ENCODE results near the gene ORMDL1. TPM values are rescaled to one million over a fixed set of nuclear protein-coding genes. Genes with fewer than 3 reads are reported as not detected.

Gene ORMDL1
- total RNA-seq: 49.0 and 68.4 TPM in 2 replicates

GRCh38 chr2:189783927-189784867 is at the start of gene ORMDL1, which contains the start of gene PMS1:
Gene ORMDL1 (minus strand): TSS chr2:189784339. CDS start chr2:189782595, 1,744 bp downstream.
Gene PMS1 (plus strand): TSS chr2:189784450. CDS start chr2:189791810, 7,360 bp downstream.

GRCh38 chr2:189762551-189763298 is 21.4 kb downstream of the ORMDL1 start, which contains the start of gene OSGEPL1:
Gene OSGEPL1 (minus strand): TSS chr2:189762792. CDS start chr2:189761640, 1,152 bp downstream.

Other genes starting within 250 kb of the ORMDL1 start
- gene SLC40A1, start 203.6 kb downstream of the ORMDL1 start, total RNA-seq: 19.7 and 21.3 TPM in 2 replicates
- gene ASNSD1, start 122.9 kb downstream of the ORMDL1 start, total RNA-seq: 33.3 and 44.9 TPM in 2 replicates
- gene ANKAR, start 109.7 kb downstream of the ORMDL1 start, total RNA-seq: 1.4 and 5.7 TPM in 2 replicates
- gene OSGEPL1, start 21.5 kb downstream of the ORMDL1 start, total RNA-seq: 3.2 and 5.6 TPM in 2 replicates
- gene PMS1, start 111 bp upstream of the ORMDL1 start, total RNA-seq: 8.4 and 9.7 TPM in 2 replicates